Upper lobe of left lung (tissue), 6 donors: ENCODE measurements around the gene NACC2. TPM values are rescaled to one million over a fixed set of nuclear protein-coding genes. Genes with fewer than 3 reads are reported as not detected.
A peak's percentile ranks its signal among the peaks of the same experiment; 100 is the strongest.

Experiments used
- ATAC-seq, 2 donors: fragments of 200-7000 bp; cut with Tn5 transposase; one replicate each; pipeline ENCODE4 v1.9.1; 2022; ENCODE audit warnings: mild to moderate bottlenecking in 2 of 2, moderate library complexity in 2 of 2; ENCODE audit not compliant: low FRiP score in 2 of 2
- DNase-seq, 2 donors: peaks; one replicate each; pipeline ENCODE4 v3.0.0-alpha.2; 2019 to 2020
- H3K27ac ChIP-seq, 4 donors: fragments of 200-600 bp; sonication (generic); one replicate each; pipeline ENCODE4 v1.5.1; 2016 to 2019
- H3K27me3 ChIP-seq, 4 donors: fragments of 200-600 bp; sonication (generic); one replicate each; pipeline ENCODE4 v1.5.1; 2017 to 2019
- H3K36me3 ChIP-seq, 4 donors: fragments of 200-600 bp; sonication (generic); one replicate each; pipeline ENCODE4 v1.5.1; 2016 to 2019
- H3K4me1 ChIP-seq, 4 donors: fragments of 200-600 bp; sonication (generic); one replicate each; pipeline ENCODE4 v1.5.1; 2018 to 2019
- H3K4me3 ChIP-seq, 4 donors: fragments of 200-600 bp; sonication (generic); one replicate each; pipeline ENCODE4 v1.5.1; 2017 to 2019; ENCODE audit warnings: mild to moderate bottlenecking in 2 of 4, moderate library complexity in 1 of 4
- H3K9me3 ChIP-seq, 4 donors: fragments of 200-600 bp; sonication (generic); one replicate each; pipeline ENCODE4 v1.5.1; 2018 to 2019
- CTCF ChIP-seq, 6 experiments: fragments of 450-650 bp in 4 of 6; fragments of 200-600 bp in 2 of 6; sonication (generic) in 2 of 6; IDR thresholded peaks; one replicate each; pipeline ENCODE4 v1.5.1; 2016 to 2019; ENCODE audit warnings: antibody characterized with exemption in 6 of 6
- EP300 ChIP-seq, 4 donors: sonication (generic); formaldehyde crosslinking; IDR thresholded peaks; one replicate each; pipeline ENCODE4 v1.5.1; 2017; ENCODE audit warnings: antibody characterized with exemption in 4 of 4, control low read depth in 2 of 4
- POLR2A ChIP-seq, 4 donors: fragments of 450-650 bp; IDR thresholded peaks; one replicate each; pipeline ENCODE4 v1.5.1; 2016 to 2017; ENCODE audit warnings: antibody characterized with exemption in 4 of 4, mild to moderate bottlenecking in 2 of 4
- POLR2AphosphoS5 ChIP-seq, 2 donors: sonication (generic); formaldehyde crosslinking; IDR thresholded peaks; one replicate each; pipeline ENCODE4 v1.5.1; 2017; ENCODE audit warnings: antibody characterized with exemption in 2 of 2
- WGBS, 2 donors: methylation state at CpG; one replicate each; pipeline ENCODE4 v1.1.5; 2017 to 2018; 5-methylcytosine and 5-hydroxymethylcytosine counted together
- total RNA-seq, 6 donors: library from RNA; depleted of rRNA in 4 of 6; stranded (reverse); fragments of >200 nt in 4 of 6; gene quantifications; one replicate each; pipeline versions ENCODE4 v1.1.0 to v1.2.1, GENCODE V29; 2016 to 2021
- donor health status: DM: no; HTN: no; CAD: no; lungs with moderate emphysema.
- donor health status: DM: no; HTN: yes; CAD: no; lungs with severe emphysema.

Gene NACC2
- total RNA-seq, 6 donors from 2014 or later: 16.8 to 38.4 (median 31.3) TPM

- H3K36me3 ChIP-seq: no peaks in the 10 kb centered on the region
- H3K4me1 ChIP-seq: peaks cover 10 to 27% (median 21%) of the 10 kb centered on the region in 4 donors
- WGBS, 2 donors: 81 to 86% methylated on average over 17 of the region's 17 CpGs
- H3K27ac ChIP-seq: no peak overlapping the region
- H3K9me3 ChIP-seq: no peaks in the 10 kb centered on the region
- ATAC-seq: no peak
- peak in 1 of 2 donors; percentile 56 for DNase-seq
- peaks cover 0 to 11% (median 7%) of the 10 kb centered on the region in 4 donors for H3K27me3 ChIP-seq
- TF ChIP-seq EP300 (IDR thresholded peaks at IDR 0.05): no peak
- TF ChIP-seq POLR2AphosphoS5 (IDR thresholded peaks at IDR 0.05): no peak
- no peak for TF ChIP-seq POLR2A (IDR thresholded peaks at IDR 0.05)
- no peak for TF ChIP-seq CTCF (IDR thresholded peaks at IDR 0.05)
- no peak overlapping the region for H3K4me3 ChIP-seq
These were observed 33.3 kb upstream of the NACC2 start for GRCh38 chr9:136128436-136128835.

- DNase-seq: peak in 1 of 2 donors; percentile 50
- Histone ChIP-seq H3K36me3 (no peaks in the 10 kb centered on the region), H3K9me3 (no peaks in the 10 kb centered on the region), H3K27ac (no peak overlapping the region), H3K27me3 (peaks cover 0 to 3% (median under 1%) of the 10 kb centered on the region in 4 donors), H3K4me1 (peaks cover 10 to 25% (median 18%) of the 10 kb centered on the region in 4 donors), H3K4me3 (no peak overlapping the region)
- ATAC-seq: no peak
- WGBS, 2 donors: 88 to 94% methylated on average over 12 to 18 of the region's 18 CpGs
- TF ChIP-seq EP300 (IDR thresholded peaks at IDR 0.05) (no peak), CTCF (IDR thresholded peaks at IDR 0.05) (no peak), POLR2AphosphoS5 (IDR thresholded peaks at IDR 0.05) (no peak), POLR2A (IDR thresholded peaks at IDR 0.05) (no peak)
These were observed 32.2 kb upstream of the NACC2 start for GRCh38 chr9:136127313-136127712.

- H3K27ac ChIP-seq: no peak overlapping the region
- H3K27me3 ChIP-seq: no peaks in the 10 kb centered on the region
- no peak for ATAC-seq
- TF ChIP-seq CTCF (IDR thresholded peaks at IDR 0.05) (no peak), EP300 (IDR thresholded peaks at IDR 0.05) (no peak), POLR2AphosphoS5 (IDR thresholded peaks at IDR 0.05) (no peak), POLR2A (IDR thresholded peaks at IDR 0.05) (no peak)
- no peaks in the 10 kb centered on the region for H3K9me3 ChIP-seq
- WGBS, 2 donors: 88 to 89% methylated on average over 2 of the region's 2 CpGs
- DNase-seq: no peak
- H3K4me1 ChIP-seq: peaks cover 7 to 14% (median 8%) of the 10 kb centered on the region in 4 donors
- no peaks in the 10 kb centered on the region for H3K36me3 ChIP-seq
- H3K4me3 ChIP-seq: no peak overlapping the region
These were observed 30.0 kb upstream of the NACC2 start for GRCh38 chr9:136124976-136125692.

GRCh38 chr9:136122425-136123383 lies 27.6 kb upstream of the NACC2 start:
- ATAC-seq (peak; percentile 61 to 66), DNase-seq (peak; percentile 78 to 94)
- H3K36me3 ChIP-seq: no peaks in the 10 kb centered on the region
- TF ChIP-seq EP300 (IDR thresholded peaks at IDR 0.05) (no peak), CTCF (IDR thresholded peaks at IDR 0.05) (peak; percentile 96 to 99 (median 98)), POLR2A (IDR thresholded peaks at IDR 0.05) (peak in 1 of 4 donors; percentile 19), POLR2AphosphoS5 (IDR thresholded peaks at IDR 0.05) (peak in 1 of 2 donors; percentile 22)
- no peaks in the 10 kb centered on the region for H3K9me3 ChIP-seq
- H3K27me3 ChIP-seq: no peaks in the 10 kb centered on the region
- peaks cover 16 to 26% (median 18%) of the 10 kb centered on the region in 4 donors for H3K4me1 ChIP-seq
- WGBS, 2 donors: 29 to 54% methylated on average over 14 to 42 of the region's 45 CpGs
- H3K27ac ChIP-seq: no peak overlapping the region
- H3K4me3 ChIP-seq: peak overlapping the region in 2 of 4 donors; percentile 12 to 22
